Effector memory CD8-positive, alpha-beta T cell (primary cell): ENCODE data around the gene CLPX.
"Not testable (repeated sequence)": the region's sequence is repeated elsewhere in the genome, so short reads cannot be mapped to it uniquely, and the experiment has no call there.

Source experiments
- ATAC-seq: fragments of 150-1000 bp; cut with Tn5 transposase; replicated peaks from 2 replicates; pipeline ENCODE4 v1.10.0; 2021; ENCODE audit warnings: mild to moderate bottlenecking, moderate library complexity
- DNase-seq, 3 experiments: peaks; one replicate each; pipeline ENCODE4 v3.0.0; 2021
- H3K27ac Mint-ChIP-seq, 2 donors: one replicate each; pipeline ENCODE4 v1.8.0; 2022; ENCODE audit warnings: mild to moderate bottlenecking in 2 of 2, mixed read lengths in 2 of 2, moderate library complexity in 2 of 2
- H3K27me3 Mint-ChIP-seq, 2 donors: one replicate each; pipeline ENCODE4 v1.8.0; 2022; ENCODE audit warnings: mixed read lengths in 2 of 2
- H3K36me3 Mint-ChIP-seq: one replicate; pipeline ENCODE4 v1.8.0; 2022; ENCODE audit warnings: mild to moderate bottlenecking, moderate library complexity, mixed read lengths; ENCODE audit not compliant: insufficient read depth
- H3K4me1 Mint-ChIP-seq, 2 donors: one replicate each; pipeline ENCODE4 v1.8.0; 2022; ENCODE audit warnings: low read depth in 2 of 2, mixed read lengths in 2 of 2
- H3K4me3 Mint-ChIP-seq, 2 donors: one replicate each; pipeline ENCODE4 v1.8.0; 2022; ENCODE audit warnings: mild to moderate bottlenecking in 2 of 2, mixed read lengths in 2 of 2, moderate library complexity in 2 of 2
- H3K9me3 Mint-ChIP-seq, 2 donors: one replicate each; pipeline ENCODE4 v1.8.0; 2022; ENCODE audit warnings: mixed read lengths in 2 of 2

CLPX gene

GRCh38 chr15:65100442-65100841, 84.7 kb downstream of the CLPX start:
- Mint-ChIP-seq H3K27me3 (no peaks in the 10 kb centered on the region), H3K9me3 (no peaks in the 10 kb centered on the region), H3K36me3 (peaks cover 27% of the 10 kb centered on the region), H3K4me1 (peaks cover 5 to 9% of the 10 kb centered on the region in 2 donors), H3K4me3 (no peak overlapping the region), H3K27ac (no peak overlapping the region)
- DNase-seq (no peak), ATAC-seq (no peak)

- not testable (repeated sequence) for ATAC-seq, H3K9me3 Mint-ChIP-seq, H3K27ac Mint-ChIP-seq, H3K27me3 Mint-ChIP-seq, H3K4me3 Mint-ChIP-seq, DNase-seq, H3K4me1 Mint-ChIP-seq
- H3K36me3 Mint-ChIP-seq = peaks cover 27% of the 10 kb centered on the region
Observed at GRCh38 chr15:65099801-65100200, 85.3 kb downstream of the CLPX start.

DNA sequence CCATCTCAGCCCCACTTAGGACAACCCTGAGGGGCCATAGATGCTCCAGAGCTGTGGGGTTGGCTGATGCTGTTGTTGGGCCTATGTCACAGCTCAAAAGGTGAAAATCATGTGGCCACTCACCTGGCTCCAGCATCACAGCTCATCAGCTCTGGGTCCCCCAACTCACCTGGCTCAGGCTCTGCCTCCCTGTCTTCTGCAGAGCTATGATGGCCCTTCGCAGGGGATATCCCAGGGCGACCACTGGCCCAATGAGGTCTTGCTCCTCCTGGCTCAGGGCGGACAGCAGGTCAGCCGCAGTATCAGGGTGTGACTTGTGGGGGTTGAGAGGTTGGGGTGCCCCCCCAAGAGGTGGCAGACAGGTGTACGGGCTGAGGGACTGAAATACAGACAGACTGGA, 85.8 kb downstream of the CLPX start:
- Mint-ChIP-seq H3K4me1 (peaks cover 7 to 9% of the 10 kb centered on the region in 2 donors), H3K9me3 (no peaks in the 10 kb centered on the region), H3K4me3 (no peak overlapping the region), H3K27ac (no peak overlapping the region), H3K27me3 (no peaks in the 10 kb centered on the region), H3K36me3 (peaks cover 23% of the 10 kb centered on the region)
- ATAC-seq (no peak), DNase-seq (no peak)
